Mammary epithelial cell (primary cell): ENCODE results near the gene CKAP2L.

Source experiments
- CTCF ChIP-seq, 2 donors: IDR thresholded peaks in 1 of 2; conservative IDR thresholded peaks in 1 of 2; 2 replicates each; pipeline ENCODE4 v1.5.1; 2011 to 2012; ENCODE audit warnings: inconsistent platforms in 2 of 2, low read length in 2 of 2, mild to moderate bottlenecking in 2 of 2, control low read depth in 1 of 2, low read depth in 1 of 2; ENCODE audit not compliant: insufficient read depth in 1 of 2; ENCODE audit errors: extremely low read depth in 1 of 2
- EZH2 ChIP-seq: IDR thresholded peaks from 2 replicates; pipeline ENCODE4 v1.6.1; 2012; ENCODE audit warnings: low read length, inconsistent platforms, borderline replicate concordance

GRCh38 chr2:112791019-112791418 lies 26.6 kb upstream of the CKAP2L start:
- TF ChIP-seq CTCF (conservative IDR thresholded peaks at IDR 0.05 in 1 of 2, IDR thresholded peaks at IDR 0.05 in 1 of 2; ENCODE audit: extremely low read depth in 1 of 2, insufficient read depth in 1 of 2, low read depth in 1 of 2, low read length in 2 of 2): no peak
- no peak for TF ChIP-seq EZH2
